Measurements from ENCODE around the gene MAPKAP1.
A peak's percentile ranks its signal among the peaks of the same experiment; 100 is the strongest.

Gene MAPKAP1

GRCh38 chr9:125739436-125739835, 32.4 kb upstream of the MAPKAP1 start:
- Histone ChIP-seq H3K27ac (ENCODE audit: poor library complexity, severe bottlenecking) (no peak overlapping the region), H3K36me3 (ENCODE audit: low read depth) (no peaks in the 10 kb centered on the region), H3K4me1 (ENCODE audit: insufficient read depth, poor library complexity, severe bottlenecking) (no peaks in the 10 kb centered on the region), H3K27me3 (ENCODE audit: insufficient read depth, poor library complexity, severe bottlenecking) (no peaks in the 10 kb centered on the region), H3K9me3 (ENCODE audit: severe bottlenecking) (no peaks in the 10 kb centered on the region), H3K4me3 (ENCODE audit: severe bottlenecking) (no peak overlapping the region)
- ATAC-seq (ENCODE audit: low read depth): no peak
- no peak for TF ChIP-seq CTCF (IDR thresholded peaks at IDR 0.05; ENCODE audit: poor library complexity, severe bottlenecking)
- DNase-seq (ENCODE audit: low spot score): no peak

- TF ChIP-seq CTCF (IDR thresholded peaks at IDR 0.05; ENCODE audit: poor library complexity, severe bottlenecking): no peak
Observed at GRCh38 chr9:125732562-125732961, 25.6 kb upstream of the MAPKAP1 start.

GRCh38 chr9:125730168-125730567, 23.2 kb upstream of the MAPKAP1 start:
- TF ChIP-seq CTCF (IDR thresholded peaks at IDR 0.05; ENCODE audit: poor library complexity, severe bottlenecking): no peak
- no peaks in the 10 kb centered on the region for H3K9me3 ChIP-seq (ENCODE audit: severe bottlenecking)
- no peak overlapping the region for H3K4me3 ChIP-seq (ENCODE audit: severe bottlenecking)
- H3K27ac ChIP-seq (ENCODE audit: poor library complexity, severe bottlenecking): no peak overlapping the region
- ATAC-seq (ENCODE audit: low read depth) (no peak), DNase-seq (ENCODE audit: low spot score) (no peak)
- no peaks in the 10 kb centered on the region for H3K4me1 ChIP-seq (ENCODE audit: insufficient read depth, poor library complexity, severe bottlenecking)
- no peaks in the 10 kb centered on the region for H3K27me3 ChIP-seq (ENCODE audit: insufficient read depth, poor library complexity, severe bottlenecking)
- no peaks in the 10 kb centered on the region for H3K36me3 ChIP-seq (ENCODE audit: low read depth)

More at GRCh38 chr9:125732562-125732961, 25.6 kb upstream of the MAPKAP1 start:
- Histone ChIP-seq H3K27ac (ENCODE audit: poor library complexity, severe bottlenecking) (no peak overlapping the region), H3K27me3 (ENCODE audit: insufficient read depth, poor library complexity, severe bottlenecking) (no peaks in the 10 kb centered on the region), H3K9me3 (ENCODE audit: severe bottlenecking) (no peaks in the 10 kb centered on the region), H3K36me3 (ENCODE audit: low read depth) (no peaks in the 10 kb centered on the region), H3K4me1 (ENCODE audit: insufficient read depth, poor library complexity, severe bottlenecking) (no peaks in the 10 kb centered on the region), H3K4me3 (ENCODE audit: severe bottlenecking) (no peak overlapping the region)
- ATAC-seq (ENCODE audit: low read depth) (no peak), DNase-seq (ENCODE audit: low spot score) (no peak)

- H3K27me3 ChIP-seq (ENCODE audit: insufficient read depth, poor library complexity, severe bottlenecking): no peaks in the 10 kb centered on the region
- no peaks in the 10 kb centered on the region for H3K36me3 ChIP-seq (ENCODE audit: low read depth)
- H3K4me1 ChIP-seq (ENCODE audit: insufficient read depth, poor library complexity, severe bottlenecking): no peaks in the 10 kb centered on the region
- H3K9me3 ChIP-seq (ENCODE audit: severe bottlenecking): no peaks in the 10 kb centered on the region
- DNase-seq (ENCODE audit: low spot score) (no peak), ATAC-seq (ENCODE audit: low read depth) (no peak)
- H3K4me3 ChIP-seq (ENCODE audit: severe bottlenecking): no peak overlapping the region
- H3K27ac ChIP-seq (ENCODE audit: poor library complexity, severe bottlenecking): no peak overlapping the region
- no peak for TF ChIP-seq CTCF (IDR thresholded peaks at IDR 0.05; ENCODE audit: poor library complexity, severe bottlenecking)
Observed at GRCh38 chr9:125726456-125727132, 19.6 kb upstream of the MAPKAP1 start.

GRCh38 chr9:125707472-125707804, 430 bp upstream of the MAPKAP1 start:
- Histone ChIP-seq H3K27me3 (ENCODE audit: insufficient read depth, poor library complexity, severe bottlenecking) (no peaks in the 10 kb centered on the region), H3K36me3 (ENCODE audit: low read depth) (peaks cover 5% of the 10 kb centered on the region), H3K4me1 (ENCODE audit: insufficient read depth, poor library complexity, severe bottlenecking) (peaks cover 7% of the 10 kb centered on the region), H3K4me3 (ENCODE audit: severe bottlenecking) (peak overlapping the region; percentile 94), H3K27ac (ENCODE audit: poor library complexity, severe bottlenecking) (peak overlapping the region; percentile 48), H3K9me3 (ENCODE audit: severe bottlenecking) (no peaks in the 10 kb centered on the region)
- TF ChIP-seq CTCF (IDR thresholded peaks at IDR 0.05; ENCODE audit: poor library complexity, severe bottlenecking): no peak
- no peak for DNase-seq (ENCODE audit: low spot score)
- no peak; the same call in 2 of the 3 replicates for ATAC-seq (ENCODE audit: low read depth)
